GM19351 (cell line): ENCODE measurements around the gene DCDC2.
A peak's percentile ranks its signal among the peaks of the same experiment; 100 is the strongest.
"Not testable (repeated sequence)": the region's sequence is repeated elsewhere in the genome, so short reads cannot be mapped to it uniquely, and the experiment has no call there.

Experiments
- ATAC-seq: cut with Tn5 transposase; IDR thresholded peaks from one replicate; pipeline ENCODE4 v1.9.1; 2021; ENCODE audit warnings: mild to moderate bottlenecking, moderate library complexity; ENCODE audit not compliant: unreplicated experiment

DCDC2 gene

GRCh38 chr6:24329022-24329421, 28.8 kb downstream of the DCDC2 start:
- ATAC-seq = no peak

GRCh38 chr6:24327756-24328155, 30.1 kb downstream of the DCDC2 start:
- no peak for ATAC-seq

GRCh38 chr6:24325978-24326377, 31.9 kb downstream of the DCDC2 start:
- no peak for ATAC-seq

GRCh38 chr6:24324617-24325016, 33.2 kb downstream of the DCDC2 start:
- ATAC-seq = no peak

GRCh38 chr6:24323632-24324337, 34.1 kb downstream of the DCDC2 start:
- ATAC-seq = no peak

GRCh38 chr6:24322924-24323323, 34.9 kb downstream of the DCDC2 start:
- ATAC-seq = no peak

GRCh38 chr6:24322446-24322845, 35.4 kb downstream of the DCDC2 start:
- not testable (repeated sequence) for ATAC-seq

- no peak for ATAC-seq
Measured at GRCh38 chr6:24321538-24322162, 36.2 kb downstream of the DCDC2 start.

GRCh38 chr6:24313251-24314141, 44.4 kb downstream of the DCDC2 start:
- ATAC-seq = no peak

- not testable (repeated sequence) for ATAC-seq
Measured at GRCh38 chr6:24311775-24312174, 46.1 kb downstream of the DCDC2 start.

GRCh38 chr6:24307881-24308280, 50.0 kb downstream of the DCDC2 start:
- no peak for ATAC-seq

GRCh38 chr6:24306936-24307335, 50.9 kb downstream of the DCDC2 start:
- ATAC-seq = no peak

- ATAC-seq = no peak
Measured at GRCh38 chr6:24306038-24306437, 51.8 kb downstream of the DCDC2 start.

- no peak for ATAC-seq
Measured at GRCh38 chr6:24296944-24297343, 60.9 kb downstream of the DCDC2 start.

GRCh38 chr6:24293852-24294251, 64.0 kb downstream of the DCDC2 start:
- not testable (repeated sequence) for ATAC-seq

GRCh38 chr6:24287239-24287638, 70.6 kb downstream of the DCDC2 start:
- ATAC-seq = no peak

- ATAC-seq = no peak
Measured at GRCh38 chr6:24284006-24284405, 73.9 kb downstream of the DCDC2 start.

- ATAC-seq = peak; percentile 84
Measured at GRCh38 chr6:24283043-24283985, 74.5 kb downstream of the DCDC2 start.

GRCh38 chr6:24274441-24275083, 83.3 kb downstream of the DCDC2 start:
- no peak for ATAC-seq
